B cell (primary cell): ENCODE measurements around the gene DCAF15. TPM values are rescaled to one million over a fixed set of nuclear protein-coding genes. Genes with fewer than 3 reads are reported as not detected.

Experiments used
- ATAC-seq: fragments of 200-7000 bp; cut with Tn5 transposase; one replicate; pipeline ENCODE4 v1.10.0; 2021; ENCODE audit warnings: low read depth, mild to moderate bottlenecking, moderate number of reproducible peaks, moderate library complexity
- CTCF ChIA-PET: fragments of 350-600 bp; sonication (Branson Sonifier 250); formaldehyde crosslinking; loops from one replicate; lab custom pipeline; 2021; ENCODE audit warnings: antibody characterized with exemption, inconsistent platforms; lab: Charles Lee
- POLR2A ChIA-PET: fragments of 350-600 bp; sonication (Branson Sonifier 250); formaldehyde crosslinking; loops from one replicate; lab custom pipeline; 2021; ENCODE audit warnings: antibody characterized with exemption; lab: Charles Lee
- DNase-seq: peaks from one replicate; pipeline ENCODE4 v3.0.0; 2013
- H2AFZ ChIP-seq: 2 replicates; pipeline ENCODE4 v1.6.1; 2012; ENCODE audit warnings: mild to moderate bottlenecking, low read depth, low read length; ENCODE audit not compliant: insufficient read depth, poor library complexity, severe bottlenecking
- H3K27ac ChIP-seq, 2 donors: 1 replicate in 1 of 2; 2 replicates in 1 of 2; pipeline ENCODE4 v1.5.1; 2012 to 2013; ENCODE audit warnings: low read length in 2 of 2, mild to moderate bottlenecking in 2 of 2, moderate library complexity in 1 of 2
- H3K27me3 ChIP-seq, 4 experiments: fragments of 200-600 bp in 1 of 4; sonication (generic) in 1 of 4; replicated peaks in 1 of 4; 1 replicate in 2 of 4; 2 replicates in 2 of 4; pipeline versions ENCODE4 v1.6.1 to v1.7.0; 2013 to 2016; ENCODE audit warnings: low read length in 3 of 4, mild to moderate bottlenecking in 2 of 4, mixed read lengths in 1 of 4, moderate library complexity in 1 of 4; ENCODE audit not compliant: insufficient read depth in 4 of 4, control insufficient read depth in 3 of 4; ENCODE audit errors: control extremely low read depth in 1 of 4
- H3K36me3 ChIP-seq, 2 experiments: replicated peaks in 1 of 2; 1 replicate in 1 of 2; 2 replicates in 1 of 2; pipeline versions ENCODE4 v1.6.1 to v1.7.1; 2013; ENCODE audit warnings: low read length in 1 of 2; ENCODE audit not compliant: insufficient read depth in 2 of 2, control insufficient read depth in 1 of 2; ENCODE audit errors: control extremely low read depth in 1 of 2, extremely low read depth in 1 of 2
- H3K4me1 ChIP-seq, 2 donors: fragments of 200-600 bp in 1 of 2; sonication (generic) in 1 of 2; 1 replicate in 1 of 2; 2 replicates in 1 of 2; pipeline versions ENCODE4 v1.5.1 to v1.6.1; 2013 to 2017; ENCODE audit warnings: low read length in 2 of 2; ENCODE audit not compliant: control insufficient read depth in 2 of 2, insufficient read depth in 2 of 2
- H3K4me2 ChIP-seq: replicated peaks from 2 replicates; pipeline ENCODE3; 2012; ENCODE audit warnings: mild to moderate bottlenecking, low read depth, low read length; ENCODE audit not compliant: poor library complexity, severe bottlenecking
- H3K4me3 ChIP-seq, 5 experiments: fragments of 200-600 bp in 1 of 5; sonication (generic) in 1 of 5; 1 replicate in 3 of 5; 2 replicates in 2 of 5; pipeline versions ENCODE4 v1.5.1 to v1.7.0; 2011 to 2016; ENCODE audit warnings: low read length in 4 of 5, mild to moderate bottlenecking in 4 of 5, low read depth in 2 of 5, control low read depth in 1 of 5, moderate library complexity in 1 of 5; ENCODE audit not compliant: insufficient read depth in 1 of 5; ENCODE audit errors: control extremely low read depth in 1 of 5, extremely low read depth in 1 of 5
- H3K79me2 ChIP-seq: fragments of 200-600 bp; sonication (generic); one replicate; pipeline ENCODE4 v1.6.0; 2016; ENCODE audit warnings: low read length; ENCODE audit not compliant: control insufficient read depth, insufficient read depth
- H3K9ac ChIP-seq: fragments of 200-600 bp; sonication (generic); 2 replicates; pipeline ENCODE4 v1.6.1; 2017; ENCODE audit warnings: mild to moderate bottlenecking, low read length, moderate library complexity
- H3K9me3 ChIP-seq, 3 donors: one replicate each; pipeline versions ENCODE4 v1.6.1 to v1.7.1; 2013; ENCODE audit warnings: low read length in 2 of 3; ENCODE audit not compliant: control insufficient read depth in 2 of 3, insufficient read depth in 1 of 3; ENCODE audit errors: control extremely low read depth in 1 of 3
- H4K20me1 ChIP-seq: 2 replicates; pipeline ENCODE4 v1.6.0; 2012; ENCODE audit warnings: mild to moderate bottlenecking, low read length; ENCODE audit not compliant: insufficient read depth, control insufficient read depth, poor library complexity, severe bottlenecking
- H3K27ac Mint-ChIP-seq: one replicate; pipeline ENCODE4 v1.8.0; 2021; ENCODE audit warnings: mixed read lengths
- H3K27me3 Mint-ChIP-seq: one replicate; pipeline ENCODE4 v1.8.0; 2021; ENCODE audit warnings: mixed read lengths
- H3K4me1 Mint-ChIP-seq: one replicate; pipeline ENCODE4 v1.8.0; 2021; ENCODE audit warnings: mixed read lengths
- H3K4me3 Mint-ChIP-seq: one replicate; pipeline ENCODE4 v1.8.0; 2021; ENCODE audit warnings: mixed read lengths
- H3K9me3 Mint-ChIP-seq: one replicate; pipeline ENCODE4 v1.8.0; 2022; ENCODE audit warnings: mixed read lengths; ENCODE audit not compliant: insufficient read depth
- CTCF ChIP-seq: fragments of 200-600 bp; IDR thresholded peaks from one replicate; pipeline ENCODE4 v1.8.0; 2022; ENCODE audit warnings: antibody characterized with exemption, mild to moderate bottlenecking
- EZH2 ChIP-seq: IDR thresholded peaks from 2 replicates; pipeline ENCODE4 v1.6.1; 2012; ENCODE audit warnings: borderline replicate concordance, low read depth, mild to moderate bottlenecking, moderate library complexity, low read length; ENCODE audit not compliant: insufficient read depth, poor library complexity, severe bottlenecking
- WGBS: methylation state at CpG from one replicate; pipeline ENCODE4 v1.1.5; 2013; ENCODE audit warnings: missing lambda C conversion rate; ENCODE audit not compliant: insufficient coverage; 5-methylcytosine and 5-hydroxymethylcytosine counted together
- intact Hi-C: fragments of 100-400 bp; cut with micrococcal nuclease; formaldehyde crosslinking; loops from one replicate; pipeline ENCODE4 v1.10.0; 2022
- polyA plus RNA-seq: library from polyadenylated mRNA; depleted of rRNA; stranded (reverse); fragments of >200 nt; gene quantifications from 2 replicates; pipeline ENCODE4 v1.2.3, GENCODE V29; 2012
- total RNA-seq, 2 donors: library from RNA; stranded (reverse); fragments of 120-200 nt in 1 of 2; gene quantifications; 1 replicate in 1 of 2; 2 replicates in 1 of 2; pipeline versions ENCODE4 v1.2.3 to v1.2.4, GENCODE V29; 2013 to 2022

Gene DCAF15
- total and polyA plus RNA-seq, 2 donors (not counting 1 experiment from before 2014, with no cell fraction given), result 116 to 157 TPM

- Histone ChIP-seq H3K9me3 (peaks cover 0 to 17% (median 5%) of the 10 kb centered on the region in 3 donors), H3K27me3 (no peaks in the 10 kb centered on the region), H2AFZ (no peak overlapping the region), H3K9ac (no peak overlapping the region), H3K27ac (no peak overlapping the region), H4K20me1 (no peaks in the 10 kb centered on the region), H3K36me3 (peaks cover 1 to 45% of the 10 kb centered on the region in 2 experiments), H3K4me3 (no peak overlapping the region), H3K79me2 (no peaks in the 10 kb centered on the region), H3K4me2 (no peak overlapping the region), H3K4me1 (no peaks in the 10 kb centered on the region)
- intact Hi-C loops, result no loop called here
- no peak for ATAC-seq
- Mint-ChIP-seq H3K4me3 (no peak overlapping the region), H3K27me3 (no peaks in the 10 kb centered on the region), H3K27ac (no peak overlapping the region), H3K4me1 (no peaks in the 10 kb centered on the region), H3K9me3 (no peaks in the 10 kb centered on the region)
- 96% methylated on average over 12 of the region's 14 CpGs for WGBS
- TF ChIP-seq EZH2, result no peak
- no peak for TF ChIP-seq CTCF
- CTCF ChIA-PET, result interaction anchor here (0.7 kb wide), 1 partner anchor 8 kb away, joined by 3 read pairs; no protein-coding TSS in a partner anchor
- POLR2A ChIA-PET, result no interaction called here
- DNase-seq, result no peak
These were observed 34.4 kb upstream of the DCAF15 start for GRCh38 chr19:13917888-13918406.

DNA sequence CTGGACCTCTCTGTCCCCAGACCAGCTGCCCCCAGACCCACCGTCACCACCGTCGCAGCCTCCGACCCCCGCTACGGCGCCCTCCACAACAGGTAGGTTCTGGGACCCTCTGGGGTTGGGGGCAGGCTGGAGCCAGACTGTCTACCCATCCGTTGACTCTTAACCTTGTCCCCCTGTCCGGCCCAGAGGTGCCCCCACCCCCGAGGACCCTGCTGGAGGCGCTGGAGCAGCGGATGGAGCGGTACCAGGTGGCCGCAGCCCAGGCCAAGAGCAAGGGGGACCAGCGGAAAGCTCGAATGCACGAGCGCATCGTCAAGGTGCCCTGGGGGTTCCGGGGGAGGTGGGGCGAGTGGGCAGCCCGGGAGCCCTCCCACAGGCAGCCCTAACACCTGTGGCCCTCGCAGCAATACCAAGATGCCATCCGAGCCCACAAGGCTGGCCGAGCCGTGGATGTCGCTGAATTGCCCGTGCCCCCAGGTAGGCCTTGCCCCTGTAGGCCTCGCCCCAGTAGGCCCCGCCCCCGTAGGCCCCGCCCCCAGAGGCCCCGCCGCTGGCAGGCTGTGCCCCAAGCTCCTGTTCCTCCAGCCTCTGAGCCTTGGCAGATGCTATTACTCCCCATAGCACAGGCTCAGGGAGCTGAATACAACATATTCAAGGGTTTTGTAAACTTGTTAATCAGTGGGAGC, 33.4 kb upstream of the DCAF15 start:
- WGBS, result 97% methylated on average over 29 of the region's 34 CpGs
- POLR2A ChIA-PET, result no interaction called here
- intact Hi-C loops, result no loop called here
- no peak for TF ChIP-seq CTCF
- no peak for TF ChIP-seq EZH2
- no peaks in the 10 kb centered on the region for H3K9me3 Mint-ChIP-seq
- H3K4me3 ChIP-seq, result no peak overlapping the region
- H3K27ac ChIP-seq, result no peak overlapping the region
- H3K27me3 ChIP-seq, result no peaks in the 10 kb centered on the region
- H3K4me2 ChIP-seq, result no peak overlapping the region
- peaks cover 1 to 48% of the 10 kb centered on the region in 2 experiments for H3K36me3 ChIP-seq
- ATAC-seq (no peak), DNase-seq (no peak)
- no peaks in the 10 kb centered on the region for H3K4me1 ChIP-seq
- H3K79me2 ChIP-seq, result no peaks in the 10 kb centered on the region
- H3K4me1 Mint-ChIP-seq, result no peaks in the 10 kb centered on the region
- H3K9me3 ChIP-seq, result peaks cover 0 to 14% (median 5%) of the 10 kb centered on the region in 3 donors
- no peaks in the 10 kb centered on the region for H4K20me1 ChIP-seq
- H2AFZ ChIP-seq, result no peak overlapping the region
- CTCF ChIA-PET, result no interaction called here
- H3K27me3 Mint-ChIP-seq, result no peaks in the 10 kb centered on the region
- H3K27ac Mint-ChIP-seq, result no peak overlapping the region
- no peak overlapping the region for H3K4me3 Mint-ChIP-seq
- H3K9ac ChIP-seq, result no peak overlapping the region
